ENCODE results near the gene DCAF5. TPM values are rescaled to one million over a fixed set of nuclear protein-coding genes. Genes with fewer than 3 reads are reported as not detected.
A peak's percentile ranks its signal among the peaks of the same experiment; 100 is the strongest.

DCAF5 gene
- total and polyA plus RNA-seq, 2 of the 8 experiments (the other 6 are each of a cell fraction or from before 2014, with no cell fraction given), result 24.3 to 31.0 TPM

GRCh38 chr14:69049675-69050074 is 103.2 kb downstream of the DCAF5 start:
- DNase-seq (ENCODE audit: low read depth in 1 of 2, low spot score in 2 of 2) (no peak), FAIRE-seq (no peak)
- H3K23ac ChIP-seq (ENCODE audit: insufficient read length), result no peak overlapping the region
- peaks cover 2 to 9% (median 6%) of the 10 kb centered on the region in 4 experiments; a peak in 7 of 8 replicates for H3K36me3 ChIP-seq (ENCODE audit: control insufficient read depth in 2 of 4, insufficient read depth in 4 of 4, low read length in 3 of 4)
- no peak overlapping the region for H3K9ac ChIP-seq (replicated peaks in 1 of 4; ENCODE audit: extremely low read depth in 1 of 4, low read depth in 3 of 4, low read length in 3 of 4)
- WGBS, 2 experiments (ENCODE audit: extremely low coverage in 1 of 2, insufficient coverage in 1 of 2, insufficient read length in 1 of 2, insufficient replicate concordance in 2 of 2, low coverage in 1 of 2, low lambda C conversion rate in 2 of 2, missing lambda C conversion rate in 1 of 2), result 95% methylated on average over 2 of the region's 2 CpGs; no CpG with 5 or more reads in 1 of the 2 experiments
- H4K91ac ChIP-seq (replicated peaks; ENCODE audit: insufficient read length, low read length), result no peak overlapping the region
- H3K79me1 ChIP-seq (ENCODE audit: low read depth, low read length), result no peaks in the 10 kb centered on the region
- no peak overlapping the region for H2BK15ac ChIP-seq (ENCODE audit: low read length)
- no peaks in the 10 kb centered on the region for H3K23me2 ChIP-seq (ENCODE audit: low read depth, low read length)
- H2BK12ac ChIP-seq (ENCODE audit: low read depth, low read length), result no peak overlapping the region
- H3K4me3 ChIP-seq (ENCODE audit: extremely low read depth in 1 of 4, insufficient read depth in 2 of 4, low read depth in 3 of 4, low read length in 4 of 4), result no peak overlapping the region
- no peak overlapping the region for H4K5ac ChIP-seq (ENCODE audit: insufficient read length, low read depth, low read length)
- H2BK20ac ChIP-seq (ENCODE audit: low read length), result no peak overlapping the region
- no peaks in the 10 kb centered on the region for H3K79me2 ChIP-seq (ENCODE audit: control insufficient read depth in 1 of 2, insufficient read depth in 2 of 2, low read length in 2 of 2)
- H3K9me3 ChIP-seq (ENCODE audit: insufficient read depth in 2 of 2, low read depth in 1 of 2, low read length in 1 of 2), result no peaks in the 10 kb centered on the region
- no peak overlapping the region for H3K56ac ChIP-seq (replicated peaks; ENCODE audit: insufficient read length, low read depth, low read length)
- H3K27me3 ChIP-seq (replicated peaks in 1 of 4; ENCODE audit: control insufficient read depth in 3 of 4, extremely low read depth in 1 of 4, insufficient read depth in 3 of 4, low read length in 3 of 4), result no peaks in the 10 kb centered on the region; a peak in 1 of 7 replicates
- H2AK5ac ChIP-seq (ENCODE audit: low read depth, low read length), result 0 out of 2 replicates have a peak overlapping the region, but pooled peaks have one; percentile 29
- ChIA-PET POLR2A (ENCODE audit: partially characterized antibody) (interaction anchor here (1.6 kb wide), 1 partner anchor 14 kb away, joined by 3 read pairs; no protein-coding TSS in a partner anchor), CTCF (ENCODE audit: partially characterized antibody) (interaction anchor here (0.7 to 3.1 kb wide), 5 partner anchors 41 to 549 kb away, joined by 3 to 9 read pairs (median 4); no protein-coding TSS in a partner anchor)
- H3K18ac ChIP-seq (ENCODE audit: extremely low read depth, low read length), result no peak overlapping the region
- H3K14ac ChIP-seq (ENCODE audit: insufficient read length), result no peak overlapping the region
- no peak overlapping the region for H3K4ac ChIP-seq (replicated peaks; ENCODE audit: insufficient read length, low read depth, low read length)
- no peak overlapping the region for H2BK120ac ChIP-seq (replicated peaks; ENCODE audit: low read depth, low read length)
- H3K4me1 ChIP-seq (replicated peaks in 1 of 4; ENCODE audit: control insufficient read depth in 3 of 4, insufficient read depth in 4 of 4, low read length in 3 of 4), result peaks cover 9 to 32% (median 23%) of the 10 kb centered on the region in 4 experiments
- H3K4me2 ChIP-seq (ENCODE audit: insufficient read depth in 1 of 2, low read depth in 2 of 2, low read length in 2 of 2), result 0 out of 4 replicates have a peak overlapping the region, but pooled peaks of 1 of the 2 experiments have one; percentile 8
- no peak overlapping the region for H3K27ac ChIP-seq (ENCODE audit: low read depth, low read length)
- H2AFZ ChIP-seq (ENCODE audit: low read length), result no peak overlapping the region
- H2BK5ac ChIP-seq (ENCODE audit: low read depth, low read length), result no peak overlapping the region
- no peaks in the 10 kb centered on the region for H4K20me1 ChIP-seq (replicated peaks in 1 of 2; ENCODE audit: control insufficient read depth in 1 of 2, insufficient read depth in 2 of 2, low read length in 2 of 2)
- no peak overlapping the region for H4K8ac ChIP-seq (ENCODE audit: extremely low read depth, insufficient read depth, low read length)
- TF ChIP-seq MAX (IDR thresholded peaks at IDR 0.05) (no peak), CBX8 (IDR thresholded peaks at IDR 0.05; ENCODE audit: borderline replicate concordance, low read depth, low read length) (no peak), SRF (IDR thresholded peaks at IDR 0.05; ENCODE audit: low read depth, low read length) (no peak), SIN3A (conservative IDR thresholded peaks at IDR 0.05 in 1 of 2, IDR thresholded peaks at IDR 0.05 in 1 of 2; ENCODE audit: low read depth in 1 of 2, low read length in 2 of 2) (no peak), E2F6 (IDR thresholded peaks at IDR 0.05) (no peak), POU5F1 (IDR thresholded peaks at IDR 0.05; ENCODE audit: low read depth, low read length) (no peak), EZH2 (IDR thresholded peaks at IDR 0.05; ENCODE audit: low read depth, low read length, severe bottlenecking) (no peak), TCF12 (IDR thresholded peaks at IDR 0.05; ENCODE audit: low read depth, low read length) (no peak), KDM4A (IDR thresholded peaks at IDR 0.05; ENCODE audit: low read depth, low read length, severe bottlenecking) (no peak), SIX5 (IDR thresholded peaks at IDR 0.05; ENCODE audit: low read depth, low read length) (no peak), KDM1A (IDR thresholded peaks at IDR 0.05; ENCODE audit: borderline replicate concordance, low read length) (no peak), CTBP2 (IDR thresholded peaks at IDR 0.05; ENCODE audit: borderline replicate concordance, insufficient read depth, insufficient read length, low read length) (no peak), BACH1 (IDR thresholded peaks at IDR 0.05; ENCODE audit: low read length) (no peak)
